ENCODE data around the gene SEMA5B.

The SEMA5B gene

DNA sequence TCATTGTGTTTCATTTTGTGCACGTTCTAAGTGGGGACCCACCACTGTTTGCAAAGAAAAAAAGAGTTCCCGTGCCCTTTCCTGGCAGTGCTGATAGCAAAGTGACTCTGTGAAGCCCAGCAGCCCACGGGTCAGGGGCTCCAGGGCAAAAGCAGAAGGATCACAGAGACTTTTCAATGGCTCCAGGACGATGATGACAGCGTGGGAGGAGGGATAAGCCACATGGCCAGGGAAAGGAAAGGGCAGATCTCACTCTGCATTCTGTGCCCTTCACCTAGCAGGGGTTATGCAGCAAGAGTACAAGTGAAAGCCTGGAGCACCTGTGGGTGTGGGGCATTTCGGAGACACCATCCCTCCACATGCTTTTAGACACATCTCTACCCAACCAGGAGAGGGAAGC, 35.4 kb downstream of the SEMA5B start:
- DNase-seq: no peak

GRCh38 chr3:122991236-122991985, 36.2 kb downstream of the SEMA5B start:
- no peak for DNase-seq

- no peak for DNase-seq
Observed at GRCh38 chr3:122989856-122990575, 37.5 kb downstream of the SEMA5B start.

- DNase-seq: no peak
Observed at GRCh38 chr3:122988508-122988907, 39.1 kb downstream of the SEMA5B start.

GRCh38 chr3:122987736-122988319, 39.7 kb downstream of the SEMA5B start:
- DNase-seq: no peak

GRCh38 chr3:122987231-122987630, 40.3 kb downstream of the SEMA5B start:
- DNase-seq: no peak

- DNase-seq: no peak
Observed at GRCh38 chr3:122986693-122987179, 40.8 kb downstream of the SEMA5B start.

- DNase-seq: no peak
Observed at GRCh38 chr3:122985539-122985938, 42.0 kb downstream of the SEMA5B start.

DNA sequence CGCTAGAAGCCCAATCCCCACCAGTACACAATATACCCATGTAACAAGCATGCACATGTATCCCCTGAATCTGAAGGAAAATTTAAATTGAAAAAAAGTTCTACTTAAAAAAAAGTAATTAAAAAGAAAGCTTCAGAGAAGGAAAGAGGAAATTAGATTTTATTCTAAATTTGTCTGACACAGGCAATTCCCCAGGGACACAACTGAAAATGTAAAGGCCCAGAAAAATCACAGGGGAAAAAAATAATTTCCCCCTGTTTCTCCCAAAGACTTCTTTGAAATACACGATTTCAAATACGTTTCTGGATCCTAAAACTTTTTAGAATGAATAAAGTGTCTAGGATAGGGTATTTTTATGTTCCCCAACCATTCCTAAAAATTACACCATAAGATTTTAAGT, 42.9 kb downstream of the SEMA5B start:
- DNase-seq: no peak

- DNase-seq: no peak
Observed at GRCh38 chr3:122984007-122984406, 43.6 kb downstream of the SEMA5B start.

DNA sequence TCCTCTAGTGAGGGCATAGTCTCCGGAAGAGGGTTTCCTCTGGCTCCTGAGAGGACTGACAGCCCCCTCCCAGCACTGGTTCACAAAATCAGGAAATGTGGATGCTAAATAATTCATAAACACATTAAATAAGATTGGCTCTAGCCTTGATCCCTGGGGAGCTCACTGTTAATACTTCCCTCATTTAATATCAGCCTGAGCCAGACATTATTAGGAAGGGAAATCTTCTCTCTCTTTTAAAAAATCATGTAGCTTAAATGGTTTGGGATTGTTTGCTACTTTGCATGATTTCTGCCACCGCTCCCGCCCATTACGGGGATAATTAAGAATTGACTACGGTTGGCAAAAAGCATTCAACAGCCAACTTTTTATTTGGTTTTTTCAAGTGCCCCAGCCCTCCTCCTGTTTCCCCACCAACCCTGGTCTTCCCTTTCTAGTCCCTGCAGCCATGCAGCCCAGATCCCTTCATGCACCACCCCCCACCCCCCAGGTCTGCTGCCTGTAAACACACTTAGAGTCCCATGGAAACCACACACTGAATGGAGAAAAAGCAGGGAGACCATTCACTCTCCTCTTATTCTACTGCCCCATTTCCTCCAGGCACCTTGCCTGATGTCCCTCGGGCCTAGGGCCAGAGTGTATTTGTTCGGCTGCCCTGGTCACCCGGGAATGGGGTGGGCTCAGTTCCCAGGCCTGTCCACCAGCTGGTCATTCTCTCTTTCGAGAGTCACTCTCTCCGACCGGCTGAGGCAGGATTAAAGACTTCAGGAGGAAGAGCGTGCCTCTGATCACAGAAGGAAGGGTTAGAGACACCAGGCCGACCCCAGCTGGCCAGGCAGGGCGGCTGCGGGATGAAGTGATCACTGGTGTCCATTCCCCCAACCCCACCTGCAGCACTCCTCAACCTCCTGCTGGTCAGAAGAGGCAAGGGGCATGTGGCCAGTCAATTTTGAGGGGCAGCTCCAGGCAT, 45.1 kb downstream of the SEMA5B start:
- DNase-seq: no peak

GRCh38 chr3:122979211-122979610, 48.4 kb downstream of the SEMA5B start:
- no peak for DNase-seq

DNA sequence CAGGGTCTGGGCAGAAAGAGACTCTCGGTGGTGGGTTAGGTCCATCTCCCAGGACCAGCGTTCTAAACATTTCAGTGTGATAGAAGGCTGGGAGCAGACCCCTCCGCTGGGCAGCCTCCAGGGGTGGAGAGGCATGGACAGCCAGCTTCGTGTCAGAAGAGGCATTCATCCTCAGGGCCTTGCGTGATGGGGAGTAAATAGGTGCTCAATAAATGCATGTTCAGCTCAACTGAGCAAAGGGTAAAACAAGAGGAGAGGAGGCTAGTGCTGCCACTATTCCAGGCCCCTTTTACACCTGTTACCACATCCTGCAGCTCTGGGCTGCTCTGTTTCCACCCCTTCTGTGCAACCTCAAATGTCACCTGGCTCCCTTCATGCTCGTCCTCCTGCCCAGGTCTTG, 49.0 kb downstream of the SEMA5B start:
- no peak for DNase-seq

- no peak for DNase-seq
Observed at GRCh38 chr3:122977746-122978466, 49.7 kb downstream of the SEMA5B start.

DNA sequence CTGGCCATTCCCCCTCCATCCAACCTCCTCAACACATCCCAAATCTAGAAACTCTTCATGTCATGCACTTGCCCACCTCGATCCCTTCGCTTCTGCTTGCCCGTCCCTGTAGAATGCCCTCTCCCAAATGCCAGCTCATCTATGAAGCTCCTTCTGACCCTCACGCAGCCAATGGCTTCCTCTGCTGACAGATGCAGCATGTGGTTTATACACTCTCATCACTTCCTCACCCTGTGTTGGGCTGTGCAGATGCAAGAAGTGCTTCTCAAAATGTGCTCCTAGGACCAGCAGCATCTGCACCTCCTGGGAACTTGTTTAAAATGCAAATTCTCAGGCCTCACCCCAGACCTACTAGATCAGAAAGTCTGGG, 51.7 kb downstream of the SEMA5B start:
- no peak for DNase-seq

DNA sequence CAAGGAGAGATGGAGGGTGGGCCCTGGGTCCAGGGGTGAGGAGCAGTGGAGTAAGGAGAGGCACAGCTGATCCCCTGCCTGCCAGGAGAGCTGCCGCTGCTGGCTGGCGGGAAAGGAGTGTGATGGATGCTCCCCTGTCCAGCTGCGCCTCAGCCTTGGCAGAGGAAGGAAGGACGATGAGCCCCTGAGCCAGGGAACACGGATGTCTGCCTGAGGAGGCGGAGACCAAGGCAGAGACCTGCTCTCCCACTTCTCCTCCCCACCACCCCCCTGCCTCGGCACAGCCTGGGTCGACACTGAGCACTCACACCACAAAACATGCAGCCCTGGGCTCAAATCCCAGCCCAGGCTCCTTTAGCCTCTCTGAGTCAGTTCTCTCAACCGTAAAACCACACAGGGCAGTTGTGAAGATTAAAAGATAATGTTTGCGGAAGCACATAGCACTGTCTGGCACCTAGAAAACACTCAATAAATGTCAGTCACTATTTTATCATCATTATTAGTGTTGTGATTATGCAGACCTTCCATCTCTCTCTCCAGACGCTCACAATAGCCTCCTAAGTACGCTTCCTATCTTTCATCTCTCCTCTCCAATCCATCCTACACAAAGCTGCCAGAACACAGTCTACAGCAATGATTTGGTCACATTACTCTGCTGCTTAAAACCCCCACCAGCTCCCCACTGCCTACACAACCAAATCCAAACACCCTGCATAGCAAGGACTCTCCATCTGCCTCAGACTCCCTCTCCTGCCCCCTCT, 52.2 kb downstream of the SEMA5B start:
- no peak for DNase-seq

DNA sequence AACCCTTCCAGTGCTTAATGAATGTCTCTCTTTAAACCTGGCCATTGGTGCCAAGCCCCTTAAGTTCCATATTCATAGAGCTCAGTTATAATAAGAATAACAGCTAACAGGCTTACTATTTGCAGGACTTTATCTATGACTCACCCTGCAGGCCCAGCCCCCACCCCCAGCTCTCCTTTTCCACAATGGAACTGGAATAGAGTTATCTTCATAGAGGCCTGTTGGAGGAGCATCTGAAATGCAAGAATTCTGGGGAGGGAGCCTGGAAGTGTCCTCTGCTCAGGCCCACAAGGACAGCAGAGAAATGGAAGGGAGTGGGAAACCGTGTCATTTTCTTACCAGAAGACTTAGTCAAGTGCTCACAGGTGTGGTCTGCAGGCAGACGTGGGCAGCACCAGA, 52.8 kb downstream of the SEMA5B start:
- no peak for DNase-seq

DNA sequence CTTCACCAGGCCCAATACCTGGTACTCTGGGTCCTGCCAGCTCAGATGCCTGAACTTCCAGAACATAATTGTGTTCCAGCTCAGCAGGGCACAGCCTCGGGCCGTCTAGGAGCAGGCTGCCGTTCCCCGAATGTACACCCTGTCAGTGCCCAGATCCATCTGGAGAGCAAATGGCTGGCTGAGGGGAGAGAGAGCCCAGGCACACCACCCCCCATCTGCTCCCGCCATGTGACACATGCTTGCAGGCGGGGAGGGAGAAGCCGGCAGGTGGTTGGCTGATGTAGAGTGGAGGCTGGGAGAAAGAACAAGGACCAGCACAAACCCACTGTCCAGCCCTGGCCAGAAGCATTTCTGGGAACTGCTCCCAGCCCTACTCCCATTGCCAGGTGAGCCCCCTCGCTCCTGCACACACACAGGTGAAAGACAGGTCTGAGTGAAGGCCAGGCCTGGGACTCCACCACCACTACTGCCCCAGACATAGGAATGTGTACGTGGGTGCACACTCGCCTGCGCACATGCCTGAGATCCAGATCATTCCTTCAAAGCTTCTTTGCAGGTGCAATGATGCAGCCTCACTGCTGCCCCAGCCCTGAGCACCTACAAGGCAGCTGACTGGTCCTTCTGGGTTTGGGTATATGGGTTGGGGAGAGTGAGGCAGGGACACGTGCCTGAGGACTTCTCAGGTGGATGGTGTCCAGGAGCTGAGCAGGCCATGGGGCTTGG, 53.5 kb downstream of the SEMA5B start:
- no peak for DNase-seq

- no peak for DNase-seq
Observed at GRCh38 chr3:122972141-122972540, 55.4 kb downstream of the SEMA5B start.

DNA sequence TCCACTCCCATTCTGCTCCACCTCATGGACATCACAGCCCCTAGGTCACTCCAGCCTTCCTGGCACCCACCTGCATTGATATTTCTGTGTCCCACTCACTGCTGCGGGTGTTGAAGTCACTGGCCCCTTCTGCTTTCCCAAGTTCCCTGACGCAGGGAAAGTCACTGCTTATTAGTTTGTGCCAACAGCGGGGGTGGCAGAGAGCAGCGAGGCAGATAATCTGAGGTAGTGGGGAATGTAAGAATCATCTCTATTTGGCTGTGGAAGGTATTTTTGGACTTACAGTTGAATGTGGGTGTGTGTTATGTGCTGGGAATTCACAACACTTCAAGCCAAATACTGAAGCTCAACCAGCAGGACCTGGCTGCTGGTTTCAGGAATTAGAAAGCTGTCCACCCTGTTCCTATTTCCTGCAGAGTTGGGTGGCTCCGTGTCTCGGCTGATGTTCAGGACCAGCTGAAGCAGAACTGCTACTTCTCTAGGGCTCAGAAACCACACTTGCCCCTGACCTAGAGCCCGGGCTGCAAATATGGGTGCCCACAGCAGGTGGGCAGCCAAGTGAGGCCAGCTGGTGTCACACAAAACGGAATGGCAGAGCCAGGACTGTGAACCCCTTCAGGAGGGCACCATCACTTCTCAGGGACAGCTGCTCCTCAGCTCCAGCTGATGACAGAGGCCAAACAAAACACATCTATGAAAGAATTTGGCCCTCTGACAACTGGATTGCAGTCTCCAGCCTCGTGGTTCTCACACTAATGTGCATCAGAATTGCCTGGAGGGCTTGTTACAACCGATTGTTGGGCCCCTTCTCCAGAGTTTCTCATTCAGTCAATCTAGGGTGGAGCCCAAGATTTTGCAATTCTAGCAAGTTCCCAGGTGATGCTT, 57.7 kb downstream of the SEMA5B start:
- no peak for DNase-seq

Measured in activated naive CD4-positive, alpha-beta T cell (primary cell).